ENCODE data around the gene THAP10. TPM values are rescaled to one million over a fixed set of nuclear protein-coding genes. Genes with fewer than 3 reads are reported as not detected.
A peak's percentile ranks its signal among the peaks of the same experiment; 100 is the strongest.
"Not testable (repeated sequence)": the region's sequence is repeated elsewhere in the genome, so short reads cannot be mapped to it uniquely, and the experiment has no call there.

THAP10 gene
- total RNA-seq, 1 donor from 2014 or later: 2.1 TPM

- DNase-seq: no peak
Observed at GRCh38 chr15:70876011-70876410, 16.2 kb downstream of the THAP10 start.

GRCh38 chr15:70875001-70875782 is 17.0 kb downstream of the THAP10 start:
- no peak for DNase-seq

DNA sequence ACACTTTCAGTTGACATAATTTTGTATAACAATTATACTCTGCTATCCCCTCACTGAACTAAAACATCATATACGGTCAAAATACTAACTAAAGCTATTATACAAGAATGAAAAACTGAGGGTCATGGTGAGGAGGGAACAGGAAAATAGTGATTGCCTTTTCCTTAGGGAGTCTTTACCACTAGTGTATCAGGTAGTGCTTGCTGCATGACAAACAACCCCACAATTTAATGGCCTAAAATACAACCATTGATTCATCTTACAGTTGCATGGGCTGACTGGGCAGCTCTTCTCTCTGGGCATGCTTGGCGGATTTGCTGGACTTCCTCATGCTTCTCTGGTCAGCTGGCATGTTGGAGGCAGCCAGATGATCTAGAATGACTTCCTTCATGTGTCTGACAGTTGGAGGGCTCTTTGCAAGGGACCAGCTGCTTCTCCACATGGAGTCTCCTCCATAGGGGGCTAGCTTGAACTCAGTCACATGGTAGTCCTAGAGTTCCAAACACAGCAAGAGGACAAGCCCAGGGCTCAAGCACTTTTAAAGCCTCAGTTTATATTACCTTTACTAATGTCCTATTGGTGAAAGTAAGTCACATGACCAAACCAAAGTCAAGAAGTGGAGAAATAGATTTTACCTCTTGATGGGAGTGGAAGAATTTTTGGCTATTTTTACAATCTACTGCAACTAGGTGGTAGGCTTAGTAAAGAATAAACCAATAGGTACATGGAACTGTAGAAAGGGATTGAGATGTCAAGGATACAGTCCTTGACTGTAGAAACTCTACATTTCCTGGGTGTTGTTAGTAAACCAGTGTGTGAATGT is 18.8 kb downstream of the THAP10 start:
- no peak for DNase-seq

GRCh38 chr15:70871490-70871889 is 20.7 kb downstream of the THAP10 start:
- DNase-seq: not testable (repeated sequence)

- DNase-seq: peak; percentile 85
Observed at GRCh38 chr15:70870051-70870450, 22.2 kb downstream of the THAP10 start.

GRCh38 chr15:70869346-70869745 is 22.9 kb downstream of the THAP10 start:
- DNase-seq: no peak

DNA sequence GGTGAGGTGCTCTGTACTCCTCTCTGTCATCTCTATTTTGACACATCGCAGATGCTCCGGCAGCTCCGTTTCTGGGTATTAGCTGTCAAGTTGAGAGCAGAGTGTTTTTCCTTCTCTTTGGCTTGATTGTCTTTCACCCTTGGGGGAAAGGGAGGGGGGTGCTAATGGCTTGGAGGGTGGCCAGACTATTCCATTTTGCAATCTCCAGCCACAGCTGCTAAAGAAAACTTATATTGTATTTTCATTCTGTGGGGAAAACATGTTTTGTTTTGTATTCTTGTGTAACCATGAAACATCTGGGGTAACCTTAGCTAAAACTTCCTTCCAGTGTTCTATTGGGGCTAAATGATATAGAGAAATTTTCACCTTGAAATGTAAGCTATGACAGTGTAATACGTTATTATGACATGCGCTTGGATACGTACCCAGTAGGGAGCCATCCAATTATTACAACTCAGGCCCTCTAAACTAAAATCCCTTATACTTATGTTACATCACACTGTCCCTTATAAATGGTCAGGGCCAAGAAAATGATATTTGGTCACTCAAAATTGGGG is 24.2 kb downstream of the THAP10 start:
- DNase-seq: peak; percentile 91

DNA sequence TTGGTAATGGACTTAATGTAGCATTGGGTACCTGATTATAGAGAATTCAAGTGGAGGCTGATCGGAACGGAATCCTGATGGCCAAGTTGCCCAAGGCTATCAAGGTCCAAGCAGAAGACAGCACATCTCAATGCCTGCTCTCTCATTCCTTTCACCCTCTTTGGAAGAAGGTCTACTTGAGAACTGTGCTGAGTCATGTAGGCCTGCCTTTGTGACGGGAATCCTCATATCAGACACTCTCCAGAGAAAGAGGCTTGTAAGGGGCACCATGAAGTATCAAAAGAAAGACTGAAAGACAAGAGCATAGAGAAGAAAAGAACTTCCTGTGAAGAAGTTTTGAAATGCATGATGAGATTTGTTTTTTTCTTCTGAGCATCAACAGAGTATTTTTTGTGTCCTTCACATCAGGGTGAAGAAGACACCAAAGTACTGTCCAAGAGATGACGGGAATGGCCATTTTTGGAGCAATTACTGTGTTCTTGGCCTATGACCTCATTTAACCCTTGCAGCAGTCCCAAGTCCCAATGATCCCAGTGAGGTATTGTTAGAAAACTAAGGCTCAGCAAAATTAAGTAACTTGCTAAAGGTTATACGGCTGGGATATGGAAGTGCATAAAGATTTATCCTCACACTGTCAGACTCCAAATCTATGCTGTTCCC is 25.1 kb downstream of the THAP10 start:
- no peak for DNase-seq

DNA sequence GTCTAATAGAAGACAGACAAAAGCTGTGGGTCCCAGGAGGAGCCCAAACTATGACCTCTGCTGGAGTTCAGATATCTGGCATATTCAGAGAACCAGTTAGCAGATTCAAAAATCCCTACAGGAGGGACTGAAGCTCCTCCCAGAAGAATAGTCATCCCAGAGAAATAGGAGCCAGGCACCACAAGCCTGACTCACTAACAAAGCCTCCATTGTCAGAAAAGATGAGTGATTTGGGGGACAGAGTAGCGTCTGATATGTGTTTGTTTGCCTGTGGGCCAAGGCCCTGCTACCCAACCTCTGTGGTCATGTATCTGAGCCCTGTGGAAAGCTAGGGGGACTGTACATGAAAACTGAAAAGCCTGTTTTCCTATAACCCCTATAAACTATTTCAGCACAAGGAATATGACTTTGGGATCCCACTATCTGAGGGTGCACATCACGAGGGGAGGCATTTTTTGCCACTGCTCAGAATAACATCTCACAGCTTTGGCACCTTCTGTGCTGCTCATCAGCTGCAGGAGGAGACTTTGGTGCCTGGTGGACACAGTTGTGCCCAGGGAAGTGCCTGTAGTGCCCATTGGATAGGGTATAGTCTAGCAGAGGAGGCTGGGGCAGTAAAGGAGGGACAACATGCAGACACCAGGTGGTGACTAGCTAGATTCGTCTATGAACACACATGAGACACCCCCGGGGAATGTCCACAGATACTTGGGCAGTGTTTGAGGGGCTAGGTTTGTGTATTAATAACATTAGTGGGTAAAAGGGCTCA is 28.6 kb downstream of the THAP10 start:
- DNase-seq: no peak

GRCh38 chr15:70859998-70860397 is 32.2 kb downstream of the THAP10 start:
- DNase-seq: no peak

DNA sequence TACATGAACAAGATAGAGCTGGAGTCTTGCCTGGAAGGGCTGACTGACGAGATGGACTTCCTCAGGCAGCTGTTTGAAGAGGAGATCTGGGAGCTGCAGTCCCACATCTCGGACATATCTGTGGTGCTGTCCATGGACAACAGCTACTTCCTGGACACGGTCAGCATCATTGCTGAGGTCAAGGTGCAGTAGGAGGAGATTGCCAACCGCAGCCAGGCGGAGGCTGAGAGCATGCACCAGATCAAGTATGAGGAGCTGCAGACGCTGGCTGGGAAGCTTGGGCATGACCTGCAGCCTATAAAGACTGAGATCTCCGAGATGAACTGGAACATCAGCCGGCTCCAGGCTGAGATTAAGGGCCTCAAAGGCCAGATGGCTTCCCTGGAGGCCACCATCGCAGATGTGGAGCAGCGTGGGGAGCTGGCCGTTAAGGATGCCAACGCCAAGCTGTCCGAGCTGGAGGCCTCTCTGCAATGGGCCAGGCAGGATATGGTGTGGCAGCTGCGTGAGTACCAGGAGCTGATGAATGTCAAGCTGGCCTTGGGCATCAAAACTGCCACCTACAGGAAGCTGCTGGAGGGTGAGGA is 32.8 kb downstream of the THAP10 start:
- no peak for DNase-seq

DNA sequence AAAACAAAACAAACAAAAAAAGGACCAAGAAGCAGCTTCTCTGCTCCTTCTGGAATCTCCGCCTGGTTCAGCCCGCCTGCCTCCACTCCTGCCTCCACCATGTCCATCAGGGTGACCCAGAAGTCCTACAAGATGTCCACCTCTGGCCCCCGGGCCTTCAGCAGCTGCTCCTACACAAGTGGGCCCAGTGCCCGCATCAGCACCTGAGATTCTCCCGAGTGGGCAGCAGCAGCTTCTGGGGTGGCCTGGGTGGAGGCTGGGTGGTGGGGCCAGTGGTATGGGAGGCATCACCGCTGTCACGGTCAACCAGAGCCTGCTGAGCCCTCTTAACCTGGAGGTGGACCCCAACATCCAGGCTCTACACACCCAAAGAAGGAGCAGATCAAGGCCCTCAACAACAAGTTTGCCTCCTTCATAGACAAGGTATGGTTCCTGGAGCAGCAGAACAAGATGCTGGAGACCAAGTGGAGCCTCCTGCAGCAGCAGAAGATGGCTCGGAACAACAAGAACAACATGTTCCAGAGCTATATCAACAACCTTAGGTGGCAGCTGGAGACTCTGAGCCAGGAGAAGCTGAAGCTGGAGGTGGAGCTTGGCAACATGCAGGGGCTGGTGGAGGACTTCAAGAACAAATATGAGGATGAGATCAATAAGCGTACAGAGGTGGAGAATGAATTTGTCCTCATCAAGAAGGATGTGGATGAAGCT is 33.5 kb downstream of the THAP10 start:
- DNase-seq: not testable (repeated sequence)

DNA sequence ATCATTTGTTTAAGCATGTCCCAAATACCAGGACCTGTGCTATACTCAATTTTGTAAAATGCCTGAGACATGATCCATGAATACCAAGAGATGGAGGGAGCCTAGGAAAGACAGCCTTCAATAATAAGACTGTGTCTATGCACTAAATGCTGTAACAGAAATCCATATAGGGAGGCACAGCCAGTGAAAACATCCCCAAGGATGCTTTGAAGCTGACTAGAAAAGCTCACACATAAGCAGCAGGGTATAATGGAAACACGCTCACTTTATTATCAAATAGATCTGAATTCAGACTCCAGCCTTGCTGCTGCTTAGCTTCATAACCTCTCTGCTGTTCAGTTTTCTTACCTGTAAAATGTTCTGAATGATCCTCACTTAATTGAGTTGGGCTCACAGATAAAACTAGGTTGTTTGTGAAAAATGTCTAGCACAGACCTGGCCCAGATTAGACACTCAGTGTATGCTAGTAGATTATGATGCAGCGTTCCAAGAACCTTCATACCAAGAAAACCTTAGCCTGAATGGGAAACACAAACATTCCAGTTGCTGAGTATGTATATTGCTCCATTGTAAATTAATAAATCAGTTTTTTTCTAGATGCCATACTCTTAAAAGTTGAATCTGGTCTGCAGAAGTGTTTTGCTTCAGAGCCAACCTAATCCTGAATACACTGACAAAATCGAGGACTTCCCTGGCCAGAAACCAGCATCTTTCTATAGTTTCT is 34.5 kb downstream of the THAP10 start:
- DNase-seq: peak; percentile 53

DNA sequence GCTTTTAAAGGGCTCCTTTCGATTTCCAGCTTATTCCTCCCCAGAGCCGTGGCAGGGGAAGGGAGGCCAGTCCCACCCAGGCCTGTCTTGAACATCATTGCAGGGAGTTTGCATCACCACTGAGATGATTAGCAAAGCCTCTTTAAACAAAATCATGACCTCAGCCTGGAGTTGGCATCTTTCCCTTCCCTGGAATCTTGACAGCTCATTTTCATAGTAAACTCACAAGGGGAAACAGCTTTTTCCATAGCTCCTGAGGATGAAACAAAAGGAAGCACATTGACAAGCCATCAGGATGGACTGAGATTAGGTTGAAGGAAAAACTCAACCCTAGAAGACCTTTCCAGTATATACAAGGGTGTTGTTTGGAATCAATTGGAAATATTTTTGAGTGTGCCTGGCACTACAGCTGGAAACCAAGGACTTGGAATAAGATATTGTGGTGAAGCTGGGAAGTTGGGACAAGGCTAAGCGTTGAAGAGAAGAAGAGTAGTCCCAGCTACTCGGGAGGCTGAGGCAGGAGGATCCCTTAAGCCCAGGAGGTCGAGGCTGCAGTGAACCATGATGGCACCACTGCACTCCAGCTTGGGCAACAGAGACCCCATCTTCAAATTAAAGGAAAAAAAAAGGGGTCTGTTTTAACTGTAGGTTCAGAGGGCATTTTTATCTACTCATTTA is 35.2 kb downstream of the THAP10 start:
- DNase-seq: peak; percentile 99

GRCh38 chr15:70856177-70856883 is 35.9 kb downstream of the THAP10 start:
- DNase-seq: peak; percentile 89

DNA sequence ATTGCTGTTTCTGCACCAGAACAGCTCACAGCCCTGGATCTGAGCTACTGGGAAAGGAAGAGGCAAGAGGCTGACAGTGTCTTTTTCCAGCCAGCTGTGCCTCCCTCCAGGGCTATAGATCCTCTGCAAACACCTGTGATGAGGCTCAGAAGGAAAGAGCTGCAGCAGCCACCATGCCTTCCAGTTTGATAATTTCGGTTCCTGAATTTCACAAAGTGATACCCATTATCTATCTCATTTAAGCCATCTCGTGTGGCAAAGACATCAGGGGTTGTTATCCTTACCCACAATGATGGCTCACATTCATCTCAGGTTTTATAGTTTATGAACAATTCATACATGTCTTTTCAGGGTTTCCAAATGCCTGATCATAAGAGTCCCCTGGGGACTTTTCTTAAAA is 36.5 kb downstream of the THAP10 start:
- peak; percentile 9 for DNase-seq

GRCh38 chr15:70854666-70854976 is 37.6 kb downstream of the THAP10 start:
- peak; percentile 63 for DNase-seq

GRCh38 chr15:70853973-70854665 is 38.1 kb downstream of the THAP10 start, which contains the start of gene LARP6:
Gene LARP6 (minus strand): TSS chr15:70854157. CDS start chr15:70854088, 69 bp downstream.
- no peak for DNase-seq

Data from skin of body (tissue), 2 donors.